Measurements from ENCODE around the gene CACNA1G. TPM values are rescaled to one million over a fixed set of nuclear protein-coding genes. Genes with fewer than 3 reads are reported as not detected.
A peak's percentile ranks its signal among the peaks of the same experiment; 100 is the strongest.

CACNA1G gene
- total and polyA plus RNA-seq, 10 donors: 0.02 to 1.3 (median 0.09) TPM; not detected in 1

DNA sequence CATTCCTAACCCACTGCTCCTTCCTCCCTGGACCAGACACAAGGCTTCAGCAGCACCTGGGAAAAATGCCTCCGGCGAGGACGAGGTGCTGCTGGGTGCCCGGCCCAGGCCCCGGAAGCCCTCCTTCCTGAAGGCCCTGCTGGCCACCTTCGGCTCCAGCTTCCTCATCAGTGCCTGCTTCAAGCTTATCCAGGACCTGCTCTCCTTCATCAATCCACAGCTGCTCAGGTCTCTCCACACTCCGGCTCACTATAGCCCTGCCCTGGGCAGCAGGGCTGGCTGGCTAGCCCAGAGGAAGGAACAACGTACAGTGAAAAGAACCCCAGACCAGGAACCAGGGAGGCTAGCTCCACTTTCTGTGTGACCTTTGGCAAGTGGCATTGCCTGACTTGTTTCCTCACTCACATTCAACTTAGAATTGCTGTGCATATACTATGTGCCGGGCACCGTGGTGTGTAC is 100.4 kb downstream of the CACNA1G start:
- no peaks in the 10 kb centered on the region for H3K9me3 ChIP-seq
- H3K36me3 ChIP-seq: no peaks in the 10 kb centered on the region
- no peak for DNase-seq
- no peak overlapping the region for H3K4me3 ChIP-seq
- WGBS, 5 donors: 41 to 73% (median 51%) methylated on average over 9 to 10 of the region's 10 CpGs
- H3K27ac ChIP-seq: peak overlapping the region; percentile 29 to 85 (median 72)
- intact Hi-C loops (cut with DNase I; ENCODE audit: low total_unique reads): no loop called here
- H3K4me1 ChIP-seq: peaks cover 9 to 57% (median 37%) of the 10 kb centered on the region in 6 donors
- H3K27me3 ChIP-seq (replicated peaks in 1 of 7): no peaks in the 10 kb centered on the region
- TF ChIP-seq POLR2AphosphoS5 (IDR thresholded peaks at IDR 0.05) (no peak), POLR2A (IDR thresholded peaks at IDR 0.05) (no peak)
- TF ChIP-seq, protein P1, sequence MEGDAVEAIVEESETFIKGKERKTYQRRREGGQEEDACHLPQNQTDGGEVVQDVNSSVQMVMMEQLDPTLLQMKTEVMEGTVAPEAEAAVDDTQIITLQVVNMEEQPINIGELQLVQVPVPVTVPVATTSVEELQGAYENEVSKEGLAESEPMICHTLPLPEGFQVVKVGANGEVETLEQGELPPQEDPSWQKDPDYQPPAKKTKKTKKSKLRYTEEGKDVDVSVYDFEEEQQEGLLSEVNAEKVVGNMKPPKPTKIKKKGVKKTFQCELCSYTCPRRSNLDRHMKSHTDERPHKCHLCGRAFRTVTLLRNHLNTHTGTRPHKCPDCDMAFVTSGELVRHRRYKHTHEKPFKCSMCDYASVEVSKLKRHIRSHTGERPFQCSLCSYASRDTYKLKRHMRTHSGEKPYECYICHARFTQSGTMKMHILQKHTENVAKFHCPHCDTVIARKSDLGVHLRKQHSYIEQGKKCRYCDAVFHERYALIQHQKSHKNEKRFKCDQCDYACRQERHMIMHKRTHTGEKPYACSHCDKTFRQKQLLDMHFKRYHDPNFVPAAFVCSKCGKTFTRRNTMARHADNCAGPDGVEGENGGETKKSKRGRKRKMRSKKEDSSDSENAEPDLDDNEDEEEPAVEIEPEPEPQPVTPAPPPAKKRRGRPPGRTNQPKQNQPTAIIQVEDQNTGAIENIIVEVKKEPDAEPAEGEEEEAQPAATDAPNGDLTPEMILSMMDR (IDR thresholded peaks at IDR 0.05 in 8 of 11, conservative IDR thresholded peaks at IDR 0.05 in 3 of 11): no peak

GRCh38 chr17:50661348-50661747 is 100.8 kb downstream of the CACNA1G start:
- DNase-seq: no peak
- intact Hi-C loops (cut with DNase I; ENCODE audit: low total_unique reads): no loop called here
- Histone ChIP-seq H3K27me3 (replicated peaks in 1 of 7) (no peaks in the 10 kb centered on the region), H3K4me3 (no peak overlapping the region), H3K4me1 (peaks cover 9 to 57% (median 37%) of the 10 kb centered on the region in 6 donors), H3K36me3 (no peaks in the 10 kb centered on the region), H3K27ac (peak overlapping the region; percentile 29 to 85 (median 72)), H3K9me3 (no peaks in the 10 kb centered on the region)
- WGBS, 5 donors: 61 to 77% (median 66%) methylated on average over 5 of the region's 5 CpGs
- TF ChIP-seq, protein P1 (IDR thresholded peaks at IDR 0.05 in 8 of 11, conservative IDR thresholded peaks at IDR 0.05 in 3 of 11): no peak
- no peak for TF ChIP-seq POLR2AphosphoS5 (IDR thresholded peaks at IDR 0.05)
- TF ChIP-seq POLR2A (IDR thresholded peaks at IDR 0.05): no peak

DNA sequence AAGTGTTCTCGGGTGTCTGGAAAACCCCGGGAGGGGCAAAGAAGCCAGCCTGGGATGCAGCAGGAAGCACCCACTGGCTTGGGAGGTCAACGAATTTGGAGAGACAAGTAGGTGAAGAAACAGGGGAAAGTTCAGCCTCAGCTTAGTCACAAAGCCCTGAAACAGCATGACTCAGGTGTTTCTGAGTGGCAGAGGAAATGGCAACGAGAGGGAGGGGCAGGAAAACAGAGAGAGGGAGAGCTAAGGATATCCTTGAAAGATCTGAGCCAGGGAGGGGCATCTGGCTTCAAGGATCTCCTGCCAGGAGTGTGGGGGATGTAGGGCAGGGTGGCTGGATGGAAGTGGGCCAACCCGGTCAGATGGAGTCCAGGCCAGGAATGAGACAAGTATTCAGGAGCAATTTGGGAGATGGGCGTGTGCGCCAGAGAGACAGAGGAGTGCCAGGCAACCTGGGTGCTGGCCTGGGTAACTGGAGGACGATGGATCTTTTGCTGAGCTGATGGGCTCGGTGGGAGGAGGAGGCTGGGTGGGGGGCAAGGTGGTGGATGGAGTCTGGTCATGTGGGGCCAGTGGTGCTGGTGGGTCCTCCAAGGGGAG is 101.4 kb downstream of the CACNA1G start:
- TF ChIP-seq POLR2AphosphoS5 (IDR thresholded peaks at IDR 0.05) (peak in 2 of 3 donors; percentile 52 to 79), POLR2A (IDR thresholded peaks at IDR 0.05) (no peak)
- TF ChIP-seq, protein P1 (IDR thresholded peaks at IDR 0.05 in 8 of 11, conservative IDR thresholded peaks at IDR 0.05 in 3 of 11): no peak
- Histone ChIP-seq H3K27ac (peak overlapping the region in 5 of 8 donors; percentile 46 to 85 (median 77)), H3K4me1 (peaks cover 9 to 57% (median 37%) of the 10 kb centered on the region in 6 donors), H3K9me3 (no peaks in the 10 kb centered on the region), H3K36me3 (no peaks in the 10 kb centered on the region), H3K4me3 (no peak overlapping the region), H3K27me3 (replicated peaks in 1 of 7) (no peaks in the 10 kb centered on the region)
- no peak for DNase-seq
- intact Hi-C loops (cut with DNase I; ENCODE audit: low total_unique reads): no loop called here
- WGBS, 5 donors: 31 to 37% (median 33%) methylated on average over 9 of the region's 9 CpGs

DNA sequence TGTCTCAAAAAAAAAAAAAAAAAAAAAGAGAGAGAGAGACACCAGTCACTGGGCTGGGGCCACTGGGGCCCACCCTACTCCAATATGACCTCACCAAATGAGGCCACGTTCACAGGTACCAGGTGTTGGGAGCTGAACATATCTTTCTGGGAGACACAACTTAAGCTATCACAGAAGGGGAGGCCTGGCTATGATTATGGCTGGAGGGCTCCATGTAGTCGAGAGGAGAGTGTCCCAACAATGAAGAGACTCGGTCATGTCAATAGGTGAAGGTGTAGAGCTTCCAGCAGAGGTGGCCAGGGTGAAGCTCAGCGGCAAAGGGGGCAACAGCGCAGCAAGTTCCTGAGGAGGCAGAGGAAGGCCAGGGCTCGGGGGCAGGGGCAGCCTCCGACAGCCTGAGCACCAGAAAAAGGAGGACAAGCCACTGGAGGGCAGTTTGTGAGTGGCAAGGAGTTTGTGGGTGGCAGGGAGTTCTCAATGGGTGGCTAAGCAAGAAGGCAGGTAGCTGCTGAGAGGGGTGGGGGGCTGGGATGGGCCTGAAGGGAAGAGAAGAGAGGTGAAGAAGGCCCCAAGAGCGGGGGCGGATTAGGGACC is 102.2 kb downstream of the CACNA1G start:
- Histone ChIP-seq H3K36me3 (no peaks in the 10 kb centered on the region), H3K27ac (peak overlapping the region in 1 of 8 donors; percentile 85), H3K4me3 (no peak overlapping the region), H3K9me3 (no peaks in the 10 kb centered on the region), H3K4me1 (peaks cover 9 to 60% (median 38%) of the 10 kb centered on the region in 6 donors), H3K27me3 (replicated peaks in 1 of 7) (no peaks in the 10 kb centered on the region)
- DNase-seq: no peak
- intact Hi-C loops (cut with DNase I; ENCODE audit: low total_unique reads): no loop called here
- TF ChIP-seq POLR2A (IDR thresholded peaks at IDR 0.05) (no peak), POLR2AphosphoS5 (IDR thresholded peaks at IDR 0.05) (no peak)
- TF ChIP-seq, protein P1 (IDR thresholded peaks at IDR 0.05 in 8 of 11, conservative IDR thresholded peaks at IDR 0.05 in 3 of 11): no peak
- WGBS, 5 donors: 89 to 95% (median 91%) methylated on average over 9 of the region's 9 CpGs

All from spleen (tissue), 11 donors.